ENCODE measurements around the gene CNTNAP2.
"Not testable (repeated sequence)": the region's sequence is repeated elsewhere in the genome, so short reads cannot be mapped to it uniquely, and the experiment has no call there.

Gene CNTNAP2

DNA sequence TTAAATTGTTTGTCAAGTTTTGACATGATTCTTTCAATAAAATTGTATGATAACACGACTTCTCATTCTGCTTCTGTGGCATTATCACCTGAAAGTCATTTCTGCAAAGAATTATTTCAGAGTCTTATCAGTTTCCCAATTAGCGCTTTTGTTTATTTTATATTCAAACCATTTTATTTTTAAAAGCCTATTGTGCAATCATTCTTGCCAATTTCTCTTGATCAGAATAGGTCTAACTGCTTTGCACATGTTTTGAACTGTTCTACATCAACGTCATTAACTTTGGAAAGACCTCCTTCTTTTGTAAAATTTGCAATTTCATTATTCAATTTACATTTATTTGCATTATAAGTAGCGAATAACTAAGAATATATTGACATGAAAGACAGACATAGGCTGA is 758.1 kb downstream of the CNTNAP2 start:
- DNase-seq (ENCODE audit: low read depth in 2 of 3, low spot score in 2 of 3), result no peak

DNA sequence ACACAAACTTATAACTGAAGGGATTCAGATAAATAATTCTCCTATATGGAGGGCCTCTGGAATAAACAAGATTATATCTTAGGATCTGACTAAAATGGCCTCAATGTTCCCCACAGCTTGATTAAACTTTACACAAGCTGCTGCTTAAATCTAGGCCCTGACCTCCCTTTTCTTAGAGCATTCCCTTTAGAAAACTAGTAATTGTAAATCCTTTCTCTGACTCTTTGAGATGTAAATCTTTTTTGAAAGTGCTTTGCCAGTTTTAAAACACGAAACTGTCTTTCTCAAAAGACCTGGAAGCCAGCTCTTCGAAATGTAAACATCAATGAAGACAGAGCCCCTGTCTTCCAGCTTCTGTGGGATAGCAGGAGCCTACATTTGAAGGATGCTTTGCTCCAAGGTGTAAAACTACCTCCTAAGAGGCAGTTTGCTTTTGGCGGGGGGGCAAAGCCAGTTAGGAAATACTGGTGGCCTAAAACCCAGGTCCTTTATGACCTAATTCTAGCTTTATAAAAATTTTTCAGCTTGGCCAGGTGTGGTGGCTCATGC is 758.7 kb downstream of the CNTNAP2 start:
- no peak for DNase-seq (ENCODE audit: low read depth in 2 of 3, low spot score in 2 of 3)

DNA sequence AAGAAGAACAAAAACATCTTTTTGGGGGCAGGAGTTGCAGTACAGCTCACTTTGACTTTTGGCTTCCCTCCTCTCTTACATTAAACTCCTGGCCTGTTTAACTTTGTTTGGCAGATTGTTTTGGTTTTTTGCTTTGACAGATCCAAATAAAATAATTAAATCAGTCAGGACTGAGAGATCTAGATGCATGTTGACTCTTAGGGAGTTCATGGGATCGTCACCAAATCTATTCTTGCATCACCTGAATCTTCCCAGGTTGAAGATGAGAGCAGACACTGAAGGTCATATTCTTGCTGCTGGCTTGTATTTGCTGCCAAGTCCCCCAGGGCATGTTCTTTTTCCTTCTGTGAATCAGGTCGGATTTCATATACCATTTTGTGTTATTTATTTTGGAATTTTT is 759.4 kb downstream of the CNTNAP2 start:
- no peak for DNase-seq (ENCODE audit: low read depth in 2 of 3, low spot score in 2 of 3)

- DNase-seq (ENCODE audit: low read depth in 2 of 3, low spot score in 2 of 3), result no peak
These were observed 759.8 kb downstream of the CNTNAP2 start for GRCh38 chr7:146876411-146876810.

DNA sequence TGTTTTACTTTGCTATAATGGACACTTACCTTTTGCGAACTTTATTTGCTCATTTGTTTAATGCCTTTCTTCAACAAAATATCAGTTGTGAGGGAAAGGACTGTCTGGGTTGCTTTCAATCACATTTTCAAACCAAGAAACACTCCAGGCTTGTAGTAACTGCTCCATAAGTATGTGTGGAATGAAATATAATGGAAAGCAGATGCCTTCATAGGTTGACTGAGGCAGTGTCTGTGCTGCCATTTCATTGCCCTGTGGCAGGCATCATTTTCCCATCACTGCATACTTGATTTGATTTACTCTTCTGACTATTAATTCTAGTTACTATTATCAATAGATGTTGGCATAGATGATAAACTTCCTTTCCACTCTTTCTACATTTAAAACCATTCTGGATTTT is 762.3 kb downstream of the CNTNAP2 start:
- DNase-seq (ENCODE audit: low read depth in 2 of 3, low spot score in 2 of 3), result no peak

DNA sequence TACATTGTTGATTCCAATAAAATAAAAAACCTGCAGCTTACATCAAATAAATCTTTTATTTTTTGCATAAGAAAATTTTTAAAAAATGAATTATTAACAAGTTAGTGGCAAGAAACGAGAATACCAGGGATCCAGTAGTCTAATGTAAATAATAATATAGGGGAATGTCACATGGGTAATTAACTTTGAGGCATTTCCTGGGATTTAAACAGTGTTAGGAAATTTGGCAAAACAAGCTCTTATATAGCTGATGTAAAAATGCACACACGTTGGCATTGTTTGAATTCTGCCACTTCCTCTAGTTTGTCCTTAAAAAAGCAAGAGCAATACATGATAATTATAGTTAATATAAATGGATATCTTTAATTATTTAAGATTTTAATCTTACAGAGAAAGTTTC is 768.6 kb downstream of the CNTNAP2 start:
- no peak for DNase-seq (ENCODE audit: low read depth in 2 of 3, low spot score in 2 of 3)

GRCh38 chr7:146889806-146890555 is 773.4 kb downstream of the CNTNAP2 start:
- no peak for DNase-seq (ENCODE audit: low read depth in 2 of 3, low spot score in 2 of 3)

DNA sequence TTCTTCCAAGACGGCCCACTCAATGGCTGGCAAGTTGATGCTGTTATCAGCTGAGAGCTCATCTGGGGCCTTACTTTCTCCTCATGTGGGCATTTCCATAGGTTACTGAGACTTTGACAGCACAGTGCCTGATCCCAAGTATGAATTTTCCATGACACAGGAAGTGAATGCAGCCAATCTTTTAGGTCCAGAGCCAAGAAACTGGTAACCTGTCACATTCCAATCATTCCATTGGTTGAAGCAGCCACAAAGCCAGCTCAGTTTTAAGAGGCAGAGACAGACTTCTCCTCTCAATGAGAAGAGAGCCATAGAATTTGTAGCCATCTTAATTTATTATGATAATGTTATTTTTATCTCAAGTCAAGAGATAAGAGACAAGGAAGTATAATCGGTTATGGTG is 775.5 kb downstream of the CNTNAP2 start:
- no peak for DNase-seq (ENCODE audit: low read depth in 2 of 3, low spot score in 2 of 3)

- DNase-seq (ENCODE audit: low read depth in 2 of 3, low spot score in 2 of 3), result no peak
These were observed 778.3 kb downstream of the CNTNAP2 start for GRCh38 chr7:146894927-146895326.

- no peak for DNase-seq (ENCODE audit: low read depth in 2 of 3, low spot score in 2 of 3)
These were observed 785.7 kb downstream of the CNTNAP2 start for GRCh38 chr7:146902266-146902665.

GRCh38 chr7:146902728-146903127 is 786.1 kb downstream of the CNTNAP2 start:
- DNase-seq (ENCODE audit: low read depth in 2 of 3, low spot score in 2 of 3), result no peak

GRCh38 chr7:146905746-146906145 is 789.1 kb downstream of the CNTNAP2 start:
- not testable (repeated sequence) for DNase-seq (ENCODE audit: low read depth in 2 of 3, low spot score in 2 of 3)

- no peak for DNase-seq (ENCODE audit: low read depth in 2 of 3, low spot score in 2 of 3)
These were observed 806.2 kb downstream of the CNTNAP2 start for GRCh38 chr7:146922782-146923181.

DNA sequence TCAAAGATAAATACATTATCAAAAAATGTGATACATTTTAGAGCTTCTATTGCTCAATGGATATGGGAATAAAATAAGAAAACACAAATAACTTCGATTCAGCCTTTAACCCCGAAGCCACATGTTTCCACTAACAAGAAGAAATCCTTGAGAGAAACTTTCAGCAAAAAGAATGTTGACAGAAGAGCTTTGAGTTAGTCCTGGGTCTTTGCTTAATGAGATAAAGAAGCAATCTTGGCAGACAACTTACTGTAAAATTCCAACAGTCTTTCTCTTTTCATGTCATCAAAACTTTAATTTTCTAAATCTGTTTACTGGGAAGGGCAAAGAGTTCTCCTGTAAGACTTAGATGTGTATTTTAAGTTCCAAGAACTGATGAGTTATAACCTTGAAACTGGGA is 810.2 kb downstream of the CNTNAP2 start:
- DNase-seq (ENCODE audit: low read depth in 2 of 3, low spot score in 2 of 3), result no peak

DNA sequence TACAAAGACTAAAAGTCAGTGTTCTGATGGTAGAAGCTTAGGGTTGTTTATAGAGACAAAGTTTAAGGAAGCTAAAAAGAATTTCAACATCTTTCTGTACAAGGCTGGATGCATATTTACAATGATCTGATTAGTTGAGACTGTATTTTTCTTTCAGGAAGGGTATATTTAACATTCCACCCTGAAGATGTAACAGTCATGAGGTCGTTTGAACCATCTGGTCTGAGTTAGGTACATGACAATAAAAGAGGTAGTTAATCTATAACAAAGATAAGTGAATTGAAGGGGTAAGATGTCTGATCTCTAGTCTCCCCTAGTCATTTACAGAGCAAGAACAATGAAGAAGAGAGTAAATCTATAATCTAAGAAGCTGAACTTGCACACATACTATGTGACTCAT is 821.2 kb downstream of the CNTNAP2 start:
- DNase-seq (ENCODE audit: low read depth in 2 of 3, low spot score in 2 of 3), result no peak

DNA sequence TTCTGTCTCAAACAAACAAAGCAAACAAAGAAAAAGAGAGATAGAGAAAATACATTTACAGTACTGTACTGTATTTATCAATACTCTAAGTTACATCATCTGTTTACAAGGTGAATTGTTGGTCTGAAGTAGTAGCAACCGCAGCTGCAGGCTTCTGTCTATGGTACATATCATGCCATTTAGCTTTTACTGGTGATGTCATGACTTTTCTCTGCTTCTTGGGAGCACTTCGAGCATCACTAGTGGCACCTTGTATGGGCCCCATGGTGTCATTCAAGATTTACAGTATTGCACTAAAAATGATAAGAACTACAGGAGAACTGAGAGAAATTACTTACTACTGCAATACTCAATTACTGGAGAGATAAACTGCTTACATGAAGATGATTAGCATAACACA is 826.9 kb downstream of the CNTNAP2 start:
- DNase-seq (ENCODE audit: low read depth in 2 of 3, low spot score in 2 of 3), result no peak

- no peak for DNase-seq (ENCODE audit: low read depth in 2 of 3, low spot score in 2 of 3)
These were observed 832.1 kb downstream of the CNTNAP2 start for GRCh38 chr7:146948703-146949102.

DNA sequence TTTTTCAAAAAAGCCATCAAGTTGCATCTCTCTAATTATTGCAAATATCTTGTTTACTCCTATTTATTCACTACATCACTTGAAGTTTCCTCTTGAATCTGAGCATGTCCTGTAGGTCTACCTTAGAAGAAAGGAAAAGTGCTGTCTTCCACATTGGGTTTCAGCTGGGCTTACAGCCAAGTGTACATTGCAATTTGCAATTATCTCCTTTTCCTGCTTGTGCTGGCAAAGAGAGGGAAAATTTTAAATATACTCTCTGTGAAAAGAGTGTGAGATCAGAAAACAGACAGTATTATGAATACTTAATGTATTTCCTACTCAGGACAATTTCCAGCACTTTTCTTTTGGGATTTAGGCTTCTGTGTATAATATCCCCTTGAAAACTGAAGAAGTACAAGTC is 839.7 kb downstream of the CNTNAP2 start:
- DNase-seq (ENCODE audit: low read depth in 2 of 3, low spot score in 2 of 3), result no peak

DNA sequence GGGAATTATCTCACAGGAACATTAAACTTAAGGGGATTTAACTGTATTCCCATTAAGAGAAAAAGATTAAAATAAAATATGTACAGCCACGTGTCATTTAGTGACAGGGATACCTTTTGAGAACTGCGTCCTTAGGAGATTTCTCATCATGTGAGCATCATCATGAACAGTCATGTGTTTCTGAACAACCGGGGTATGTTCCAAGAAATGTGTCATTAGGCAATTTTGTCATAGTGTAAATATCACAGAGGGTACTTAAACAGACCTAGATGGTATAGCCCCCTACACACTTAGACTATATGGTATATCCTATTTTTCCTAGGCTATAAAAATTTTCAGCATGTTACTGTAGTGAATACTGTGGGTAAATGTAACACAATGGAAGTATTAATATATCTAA is 840.3 kb downstream of the CNTNAP2 start:
- no peak for DNase-seq (ENCODE audit: low read depth in 2 of 3, low spot score in 2 of 3)

- no peak for DNase-seq (ENCODE audit: low read depth in 2 of 3, low spot score in 2 of 3)
These were observed 844.3 kb downstream of the CNTNAP2 start for GRCh38 chr7:146960773-146961391.

GRCh38 chr7:146961617-146962016 is 845.0 kb downstream of the CNTNAP2 start:
- DNase-seq (ENCODE audit: low read depth in 2 of 3, low spot score in 2 of 3), result no peak

DNA sequence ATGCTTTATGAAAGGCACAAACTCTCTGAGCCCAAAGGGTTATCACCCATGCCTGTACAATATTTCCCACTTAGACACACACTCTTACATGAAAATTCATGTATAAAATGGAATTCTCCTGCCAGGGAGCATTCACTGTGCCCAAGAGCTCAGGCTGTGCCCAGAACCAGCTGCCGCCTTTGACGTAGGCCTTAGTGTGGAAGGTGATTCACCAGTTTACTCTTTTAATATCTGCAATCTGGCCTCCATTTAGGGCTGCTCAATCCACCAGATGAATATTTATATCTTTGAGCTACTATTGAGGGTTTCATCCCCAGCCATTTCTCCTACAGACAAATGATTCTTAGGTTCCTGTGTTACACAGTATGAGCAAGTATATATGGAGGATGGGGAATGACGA is 849.7 kb downstream of the CNTNAP2 start:
- DNase-seq (ENCODE audit: low read depth in 2 of 3, low spot score in 2 of 3), result no peak

DNA sequence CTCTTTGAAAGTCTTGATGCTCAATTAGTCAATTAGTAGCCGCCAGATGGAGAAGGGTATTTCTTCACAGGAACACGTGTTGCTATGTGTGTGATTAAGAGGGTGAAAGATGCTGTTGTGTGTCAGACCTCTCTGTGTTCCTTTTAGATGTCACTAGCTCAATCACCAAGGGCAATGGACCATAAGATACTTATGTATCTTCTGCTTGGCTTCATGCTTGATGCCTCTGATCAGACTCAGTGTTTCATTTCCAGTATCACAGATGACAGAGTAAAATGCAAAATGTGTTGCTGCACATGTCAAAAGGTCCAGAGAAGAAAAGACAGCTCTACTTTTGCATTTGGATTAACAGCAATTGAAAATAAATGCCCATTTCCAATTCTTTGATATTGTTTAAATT is 865.9 kb downstream of the CNTNAP2 start:
- no peak for DNase-seq (ENCODE audit: low read depth in 2 of 3, low spot score in 2 of 3)
